Measurements from ENCODE around the gene TKT. TPM values are rescaled to one million over a fixed set of nuclear protein-coding genes. Genes with fewer than 3 reads are reported as not detected.

The TKT gene
- total and polyA plus RNA-seq, 2 of the 13 experiments (the other 11 are each of a cell fraction or from before 2014, with no cell fraction given): 150 to 238 TPM

GRCh38 chr3:53259427-53260259, 3.8 kb upstream of the TKT start (continued):
- TF ChIP-seq TOE1 (CRISPR knock-in tag; IDR thresholded peaks at IDR 0.05): no peak
- no peak for TF ChIP-seq HDAC1 (CRISPR knock-in tag; IDR thresholded peaks at IDR 0.05)
- no peak for TF ChIP-seq SOX13 (IDR thresholded peaks at IDR 0.05)
- TF ChIP-seq SOX13 (CRISPR knock-in tag; conservative IDR thresholded peaks at IDR 0.05 in 1 of 2, IDR thresholded peaks at IDR 0.05 in 1 of 2): 0 out of 4 replicates have a peak, but pooled peaks of 1 of the 2 experiments have one; percentile 3
- TF ChIP-seq JUNB (CRISPR knock-in tag; IDR thresholded peaks at IDR 0.05; ENCODE audit: borderline replicate concordance): no peak
- TF ChIP-seq RFX5 (IDR thresholded peaks at IDR 0.05; ENCODE audit: low read depth, low read length): no peak
- TF ChIP-seq ZNF7 (CRISPR knock-in tag; IDR thresholded peaks at IDR 0.05): no peak
- TF ChIP-seq ZNF407 (CRISPR knock-in tag; IDR thresholded peaks at IDR 0.05; ENCODE audit: not compliant biosample characterization): no peak
- TF ChIP-seq ZNF766 (CRISPR knock-in tag; IDR thresholded peaks at IDR 0.05; ENCODE audit: borderline replicate concordance): no peak
- TF ChIP-seq ONECUT2 (CRISPR knock-in tag; IDR thresholded peaks at IDR 0.05): no peak
- no peak for TF ChIP-seq DBP (CRISPR knock-in tag; IDR thresholded peaks at IDR 0.05; ENCODE audit: not compliant biosample characterization)
- no peak for TF ChIP-seq GLI4 (CRISPR knock-in tag; IDR thresholded peaks at IDR 0.05; ENCODE audit: borderline replicate concordance)
- TF ChIP-seq ZNF274 (CRISPR knock-in tag; IDR thresholded peaks at IDR 0.05): no peak
- TF ChIP-seq NR2C2 (CRISPR knock-in tag; IDR thresholded peaks at IDR 0.05; ENCODE audit: borderline replicate concordance): no peak
- no peak for TF ChIP-seq ATF7 (IDR thresholded peaks at IDR 0.05)
- TF ChIP-seq ATF7 (CRISPR knock-in tag; IDR thresholded peaks at IDR 0.05): 0 out of 2 replicates have a peak, but pooled peaks have one; percentile 45
- no peak for TF ChIP-seq STAG1 (CRISPR knock-in tag; IDR thresholded peaks at IDR 0.05)
- peak; percentile 11; the same call in 1 of the 2 replicates for TF ChIP-seq RXRA (CRISPR knock-in tag; IDR thresholded peaks at IDR 0.05)
- no peak for TF ChIP-seq ZMAT3 (CRISPR knock-in tag; conservative IDR thresholded peaks at IDR 0.05)
- TF ChIP-seq ZNF343 (CRISPR knock-in tag; IDR thresholded peaks at IDR 0.05): 0 out of 2 replicates have a peak, but pooled peaks have one; percentile 31
- TF ChIP-seq MED13 (CRISPR knock-in tag; IDR thresholded peaks at IDR 0.05): no peak
- TF ChIP-seq RORA (CRISPR knock-in tag; IDR thresholded peaks at IDR 0.05): no peak
